Gastrocnemius medialis (tissue), 4 donors: ENCODE results near the gene TRIM31.

Source experiments
- POLR2A ChIP-seq, 2 donors: fragments of 450-650 bp; IDR thresholded peaks; one replicate each; pipeline ENCODE4 v1.6.1; 2017; ENCODE audit warnings: antibody characterized with exemption in 2 of 2, mild to moderate bottlenecking in 2 of 2, moderate library complexity in 2 of 2
- TF ChIP-seq, protein P1 (sequence below), 5 experiments: fragments of 450-650 bp in 3 of 5; fragments of 200-600 bp in 2 of 5; sonication (generic) in 2 of 5; IDR thresholded peaks in 4 of 5; conservative IDR thresholded peaks in 1 of 5; 1 replicate in 4 of 5; 2 replicates in 1 of 5; pipeline ENCODE4 v1.5.1; 2016 to 2019; ENCODE audit warnings: antibody characterized with exemption in 5 of 5, mild to moderate bottlenecking in 3 of 5, moderate library complexity in 3 of 5

GRCh38 chr6:30112402-30112994, 392 bp downstream of the TRIM31 start:
- TF ChIP-seq POLR2A (IDR thresholded peaks at IDR 0.05): no peak
- TF ChIP-seq, protein P1, sequence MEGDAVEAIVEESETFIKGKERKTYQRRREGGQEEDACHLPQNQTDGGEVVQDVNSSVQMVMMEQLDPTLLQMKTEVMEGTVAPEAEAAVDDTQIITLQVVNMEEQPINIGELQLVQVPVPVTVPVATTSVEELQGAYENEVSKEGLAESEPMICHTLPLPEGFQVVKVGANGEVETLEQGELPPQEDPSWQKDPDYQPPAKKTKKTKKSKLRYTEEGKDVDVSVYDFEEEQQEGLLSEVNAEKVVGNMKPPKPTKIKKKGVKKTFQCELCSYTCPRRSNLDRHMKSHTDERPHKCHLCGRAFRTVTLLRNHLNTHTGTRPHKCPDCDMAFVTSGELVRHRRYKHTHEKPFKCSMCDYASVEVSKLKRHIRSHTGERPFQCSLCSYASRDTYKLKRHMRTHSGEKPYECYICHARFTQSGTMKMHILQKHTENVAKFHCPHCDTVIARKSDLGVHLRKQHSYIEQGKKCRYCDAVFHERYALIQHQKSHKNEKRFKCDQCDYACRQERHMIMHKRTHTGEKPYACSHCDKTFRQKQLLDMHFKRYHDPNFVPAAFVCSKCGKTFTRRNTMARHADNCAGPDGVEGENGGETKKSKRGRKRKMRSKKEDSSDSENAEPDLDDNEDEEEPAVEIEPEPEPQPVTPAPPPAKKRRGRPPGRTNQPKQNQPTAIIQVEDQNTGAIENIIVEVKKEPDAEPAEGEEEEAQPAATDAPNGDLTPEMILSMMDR (IDR thresholded peaks at IDR 0.05 in 4 of 5, conservative IDR thresholded peaks at IDR 0.05 in 1 of 5): no peak
